Activated CD8-positive, alpha-beta T cell treated with anti-CD3 and anti-CD28 coated beads, Interleukin-2, amount 10 ng/mL, durations not matched to agents 7 days and 5 days (primary cell): ENCODE data around the gene PIAS1. TPM values are rescaled to one million over a fixed set of nuclear protein-coding genes. Genes with fewer than 3 reads are reported as not detected.

Experiments
- ATAC-seq: fragments of 150-1000 bp; cut with Tn5 transposase; one replicate; pipeline ENCODE4 v1.10.0; 2021; ENCODE audit warnings: moderate library complexity
- CTCF ChIA-PET: fragments of 350-600 bp; sonication (Branson Sonifier 250); formaldehyde crosslinking; loops from one replicate; lab custom pipeline; 2021; ENCODE audit warnings: antibody characterized with exemption; lab: Charles Lee
- POLR2A ChIA-PET: fragments of 350-600 bp; sonication (Branson Sonifier 250); formaldehyde crosslinking; loops from one replicate; lab custom pipeline; 2021; ENCODE audit warnings: antibody characterized with exemption; lab: Charles Lee
- DNase-seq: peaks from one replicate; pipeline ENCODE4 v3.0.0-alpha.2; 2020
- H3K27ac Mint-ChIP-seq: one replicate; pipeline ENCODE4 v1.8.0; 2021; ENCODE audit warnings: mild to moderate bottlenecking, mixed read lengths
- H3K27me3 Mint-ChIP-seq: one replicate; pipeline ENCODE4 v1.8.0; 2021; ENCODE audit warnings: low read depth, mixed read lengths
- H3K36me3 Mint-ChIP-seq: one replicate; pipeline ENCODE4 v1.8.0; 2021; ENCODE audit warnings: low read depth, mixed read lengths
- H3K4me1 Mint-ChIP-seq: one replicate; pipeline ENCODE4 v1.8.0; 2021; ENCODE audit warnings: low read depth, mixed read lengths
- H3K4me3 Mint-ChIP-seq: one replicate; pipeline ENCODE4 v1.8.0; 2021; ENCODE audit warnings: mild to moderate bottlenecking, mixed read lengths
- H3K9me3 Mint-ChIP-seq: one replicate; pipeline ENCODE4 v1.8.0; 2022; ENCODE audit warnings: mixed read lengths; ENCODE audit not compliant: insufficient read depth
- total RNA-seq, 2 experiments: library from RNA; stranded (reverse); gene quantifications; one replicate each; pipeline ENCODE4 v1.2.3, GENCODE V29; 2021

Gene PIAS1
- total RNA-seq, 2 experiments from 2014 or later, result 40.6 to 44.2 TPM

- Mint-ChIP-seq H3K27me3 (no peaks in the 10 kb centered on the region), H3K4me3 (no peak overlapping the region), H3K27ac (no peak overlapping the region), H3K9me3 (no peaks in the 10 kb centered on the region), H3K36me3 (peaks cover 6% of the 10 kb centered on the region), H3K4me1 (peaks cover 11% of the 10 kb centered on the region)
- ChIA-PET CTCF (no interaction called here), POLR2A (no interaction called here)
- DNase-seq (no peak), ATAC-seq (no peak)
These were observed 21.8 kb downstream of the PIAS1 start for GRCh38 chr15:68075764-68076385.

DNA sequence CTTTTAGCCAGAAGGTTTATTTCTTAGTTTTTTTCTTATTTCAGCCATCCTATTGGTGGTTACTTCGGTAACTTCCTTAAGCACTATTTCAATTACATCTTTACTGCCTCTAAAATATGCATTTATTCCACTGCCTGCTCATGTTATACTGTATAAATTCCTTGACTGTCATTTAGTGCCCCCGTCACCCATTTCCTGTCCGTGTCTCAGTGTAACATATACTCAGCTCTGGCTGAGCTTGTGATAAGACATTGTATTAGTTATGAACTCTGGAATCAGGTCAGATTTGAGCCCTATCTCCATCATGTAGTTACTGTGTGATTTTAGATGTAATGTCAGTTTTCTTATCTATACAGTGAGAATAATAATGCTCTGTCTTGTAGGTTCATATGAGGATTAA, 24.2 kb downstream of the PIAS1 start:
- ATAC-seq, result no peak
- H3K4me3 Mint-ChIP-seq, result no peak overlapping the region
- no peak for DNase-seq
- CTCF ChIA-PET, result no interaction called here
- H3K36me3 Mint-ChIP-seq, result peaks cover 6% of the 10 kb centered on the region
- no peaks in the 10 kb centered on the region for H3K9me3 Mint-ChIP-seq
- H3K4me1 Mint-ChIP-seq, result peaks cover 24% of the 10 kb centered on the region
- H3K27ac Mint-ChIP-seq, result no peak overlapping the region
- POLR2A ChIA-PET, result no interaction called here
- H3K27me3 Mint-ChIP-seq, result no peaks in the 10 kb centered on the region

DNA sequence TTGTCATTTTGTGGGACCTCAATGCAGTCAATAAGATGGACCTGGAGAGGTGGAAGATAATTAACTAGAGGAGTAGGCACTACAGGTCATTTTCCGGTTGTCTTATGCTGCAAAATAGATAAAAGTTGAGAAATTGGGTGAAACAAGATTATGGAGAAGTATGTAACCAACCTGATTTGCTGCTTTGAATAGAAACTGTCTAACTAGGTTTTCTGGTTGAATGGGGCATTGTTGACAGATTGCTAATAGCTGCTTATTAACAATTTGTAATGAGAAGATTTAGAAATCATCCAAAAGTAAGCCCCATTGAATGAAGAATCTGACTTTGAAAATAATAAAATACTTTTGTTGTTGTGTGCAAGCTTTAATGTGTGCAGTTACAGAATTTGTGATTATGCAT, 26.2 kb downstream of the PIAS1 start:
- Mint-ChIP-seq H3K4me3 (no peak overlapping the region), H3K27ac (no peak overlapping the region), H3K36me3 (peaks cover 6% of the 10 kb centered on the region), H3K27me3 (no peaks in the 10 kb centered on the region), H3K4me1 (peaks cover 21% of the 10 kb centered on the region), H3K9me3 (no peaks in the 10 kb centered on the region)
- DNase-seq (no peak), ATAC-seq (no peak)
- CTCF ChIA-PET, result interaction anchor here (0.6 to 0.9 kb wide), 2 partner anchors 19 to 213 kb away, joined by 3 read pairs; no protein-coding TSS in a partner anchor
- POLR2A ChIA-PET, result no interaction called here

DNA sequence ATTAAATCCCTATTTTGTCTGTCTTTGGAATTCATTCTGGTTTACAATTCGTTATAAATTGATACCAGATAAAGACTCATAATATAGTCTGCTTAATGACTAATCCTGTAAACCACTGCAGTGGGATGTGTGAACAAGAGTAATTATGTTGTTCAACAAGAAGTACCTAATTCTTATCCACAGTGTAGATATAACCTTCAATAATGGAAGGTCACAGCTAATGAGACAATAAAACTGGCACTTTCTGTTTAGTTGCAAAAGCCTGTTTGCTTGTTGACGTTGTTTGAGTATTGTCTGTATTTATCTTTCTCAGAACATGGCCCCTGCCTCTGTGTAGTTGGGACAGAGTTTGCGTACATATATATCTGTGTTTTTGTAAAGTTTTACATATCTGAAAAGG, 26.7 kb downstream of the PIAS1 start:
- DNase-seq, result no peak
- ChIA-PET POLR2A (no interaction called here), CTCF (interaction anchor here (0.5 to 0.9 kb wide), 3 partner anchors 19 to 213 kb away, joined by 3 read pairs; no protein-coding TSS in a partner anchor)
- no peaks in the 10 kb centered on the region for H3K9me3 Mint-ChIP-seq
- H3K27me3 Mint-ChIP-seq, result no peaks in the 10 kb centered on the region
- peaks cover 21% of the 10 kb centered on the region for H3K4me1 Mint-ChIP-seq
- H3K27ac Mint-ChIP-seq, result no peak overlapping the region
- peaks cover 4% of the 10 kb centered on the region for H3K36me3 Mint-ChIP-seq
- H3K4me3 Mint-ChIP-seq, result no peak overlapping the region
- ATAC-seq, result no peak

DNA sequence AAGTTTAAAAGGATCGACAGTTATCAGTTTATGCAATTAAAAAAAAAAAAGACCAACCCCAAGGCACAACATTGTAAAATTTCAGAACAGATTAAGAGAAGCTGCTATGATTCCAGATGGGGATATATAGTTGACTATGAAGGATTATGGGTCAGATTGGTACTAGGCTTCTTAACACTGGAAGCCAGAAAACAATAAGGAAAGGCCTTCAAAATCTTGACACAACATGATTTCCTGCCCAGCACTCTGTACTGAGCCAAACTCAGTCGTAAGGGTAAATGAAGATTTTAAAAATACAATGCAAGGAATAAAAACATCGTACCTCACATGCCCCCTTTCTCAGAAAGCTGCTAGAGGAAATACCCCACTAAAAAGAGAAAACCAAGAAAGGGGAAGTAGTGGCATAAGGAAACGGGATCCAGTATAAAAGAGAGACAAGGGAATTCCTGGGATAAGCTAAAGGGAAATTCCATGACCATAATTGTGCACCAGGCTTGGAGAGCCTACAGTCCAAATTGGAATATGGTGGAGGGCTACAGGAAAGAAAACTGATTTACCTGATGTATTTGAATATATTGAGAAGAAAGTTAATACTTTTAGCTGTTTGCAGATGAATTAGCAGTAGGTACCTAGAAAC, 27.9 kb downstream of the PIAS1 start:
- Mint-ChIP-seq H3K27me3 (no peaks in the 10 kb centered on the region), H3K4me3 (no peak overlapping the region), H3K4me1 (peaks cover 21% of the 10 kb centered on the region), H3K9me3 (no peaks in the 10 kb centered on the region), H3K27ac (no peak overlapping the region), H3K36me3 (peaks cover 5% of the 10 kb centered on the region)
- ATAC-seq, result no peak
- DNase-seq, result no peak
- ChIA-PET CTCF (no interaction called here), POLR2A (no interaction called here)

GRCh38 chr15:68082735-68083134, 28.6 kb downstream of the PIAS1 start:
- DNase-seq (no peak), ATAC-seq (no peak)
- peaks cover 18% of the 10 kb centered on the region for H3K4me1 Mint-ChIP-seq
- POLR2A ChIA-PET, result no interaction called here
- CTCF ChIA-PET, result interaction anchor here (1.0 kb wide), 1 partner anchor 134 kb away, joined by 3 read pairs; no protein-coding TSS in a partner anchor
- H3K27me3 Mint-ChIP-seq, result no peaks in the 10 kb centered on the region
- no peak overlapping the region for H3K27ac Mint-ChIP-seq
- peaks cover 10% of the 10 kb centered on the region for H3K36me3 Mint-ChIP-seq
- no peak overlapping the region for H3K4me3 Mint-ChIP-seq
- no peaks in the 10 kb centered on the region for H3K9me3 Mint-ChIP-seq

- POLR2A ChIA-PET, result no interaction called here
- Mint-ChIP-seq H3K27me3 (no peaks in the 10 kb centered on the region), H3K36me3 (peaks cover 11% of the 10 kb centered on the region), H3K4me3 (no peak overlapping the region), H3K27ac (no peak overlapping the region), H3K9me3 (no peaks in the 10 kb centered on the region), H3K4me1 (peaks cover 14% of the 10 kb centered on the region)
- CTCF ChIA-PET, result interaction anchor here (1.0 kb wide), 1 partner anchor 134 kb away, joined by 3 read pairs; no protein-coding TSS in a partner anchor
- no peak for ATAC-seq
- DNase-seq, result no peak
These were observed 29.3 kb downstream of the PIAS1 start for GRCh38 chr15:68083463-68083862.

DNA sequence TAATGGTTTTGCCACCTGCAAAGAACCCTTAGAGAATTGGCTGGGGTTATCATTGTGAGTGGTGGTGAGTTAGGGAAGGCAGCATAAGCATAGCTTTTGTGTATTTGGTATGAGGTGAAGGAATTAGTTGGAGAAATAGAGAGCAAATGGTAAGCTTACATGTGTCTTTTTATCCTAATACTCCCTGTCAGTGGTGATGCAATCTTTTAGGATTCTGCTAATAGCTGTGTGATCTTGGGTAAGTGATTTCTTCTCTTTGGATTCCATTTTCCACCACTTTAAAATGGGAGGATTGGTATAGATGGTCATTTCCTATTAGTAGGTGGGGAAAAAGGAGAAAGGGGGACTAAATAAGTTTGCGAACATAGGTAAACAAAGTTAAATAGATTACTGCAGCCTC, 30.9 kb downstream of the PIAS1 start:
- CTCF ChIA-PET, result interaction anchor here (0.8 to 0.9 kb wide), 2 partner anchors 11 to 28 kb away, joined by 3 read pairs; no protein-coding TSS in a partner anchor

GRCh38 chr15:68091743-68092142, 37.6 kb downstream of the PIAS1 start:
- ATAC-seq, result no peak

More for the DNA sequence above, 30.9 kb downstream of the PIAS1 start:
- H3K27ac Mint-ChIP-seq, result no peak overlapping the region
- ATAC-seq (no peak), DNase-seq (no peak)
- peaks cover 15% of the 10 kb centered on the region for H3K36me3 Mint-ChIP-seq
- no peaks in the 10 kb centered on the region for H3K27me3 Mint-ChIP-seq
- peaks cover 13% of the 10 kb centered on the region for H3K4me1 Mint-ChIP-seq
- H3K9me3 Mint-ChIP-seq, result no peaks in the 10 kb centered on the region
- POLR2A ChIA-PET, result no interaction called here
- H3K4me3 Mint-ChIP-seq, result no peak overlapping the region

DNA sequence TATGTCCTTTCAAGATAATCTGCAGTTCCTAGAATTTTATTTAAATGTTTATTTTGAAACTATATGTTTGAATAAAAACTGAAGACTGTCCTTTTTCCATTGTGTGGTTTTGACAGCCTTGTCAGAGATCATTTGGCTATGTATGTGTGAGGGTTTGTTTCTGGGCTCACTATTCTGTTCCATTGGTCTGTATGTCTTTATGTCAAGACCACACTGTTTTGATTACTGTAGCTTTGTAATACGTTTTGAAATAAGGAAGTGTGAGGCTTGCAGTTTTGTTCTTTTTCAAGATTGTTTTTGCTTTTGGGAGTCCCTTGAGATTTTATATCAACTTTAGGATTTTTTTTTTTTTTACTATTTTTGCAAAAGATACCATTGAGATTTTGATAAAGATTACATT, 42.0 kb downstream of the PIAS1 start:
- ChIA-PET CTCF (interaction anchor here (1.3 kb wide), 1 partner anchor 11 kb away, joined by 3 read pairs; no protein-coding TSS in a partner anchor), POLR2A (no interaction called here)
- H3K36me3 Mint-ChIP-seq, result peaks cover 63% of the 10 kb centered on the region
- H3K27ac Mint-ChIP-seq, result no peak overlapping the region
- no peak overlapping the region for H3K4me3 Mint-ChIP-seq
- no peak for DNase-seq
- peaks cover 22% of the 10 kb centered on the region for H3K9me3 Mint-ChIP-seq
- peaks cover 20% of the 10 kb centered on the region for H3K4me1 Mint-ChIP-seq
- no peaks in the 10 kb centered on the region for H3K27me3 Mint-ChIP-seq
- no peak for ATAC-seq

More at GRCh38 chr15:68091743-68092142, 37.6 kb downstream of the PIAS1 start:
- no peak for DNase-seq
- Mint-ChIP-seq H3K9me3 (peaks cover 12% of the 10 kb centered on the region), H3K36me3 (peaks cover 56% of the 10 kb centered on the region), H3K4me3 (no peak overlapping the region), H3K27me3 (no peaks in the 10 kb centered on the region), H3K4me1 (peaks cover 2% of the 10 kb centered on the region), H3K27ac (no peak overlapping the region)
- ChIA-PET POLR2A (no interaction called here), CTCF (no interaction called here)

- no peak overlapping the region for H3K4me3 Mint-ChIP-seq
- ChIA-PET POLR2A (interaction anchor here (0.7 kb wide), 1 partner anchor 44 kb away, joined by 3 read pairs; no protein-coding TSS in a partner anchor), CTCF (no interaction called here)
- H3K36me3 Mint-ChIP-seq, result peaks cover 69% of the 10 kb centered on the region
- ATAC-seq, result no peak
- H3K9me3 Mint-ChIP-seq, result peaks cover 27% of the 10 kb centered on the region
- H3K4me1 Mint-ChIP-seq, result peaks cover 26% of the 10 kb centered on the region
- H3K27ac Mint-ChIP-seq, result no peak overlapping the region
- H3K27me3 Mint-ChIP-seq, result no peaks in the 10 kb centered on the region
- no peak for DNase-seq
These were observed 42.9 kb downstream of the PIAS1 start for GRCh38 chr15:68097029-68097428.

- Mint-ChIP-seq H3K9me3 (peaks cover 38% of the 10 kb centered on the region), H3K4me1 (peaks cover 27% of the 10 kb centered on the region), H3K36me3 (peaks cover 69% of the 10 kb centered on the region), H3K4me3 (no peak overlapping the region), H3K27ac (no peak overlapping the region), H3K27me3 (no peaks in the 10 kb centered on the region)
- ChIA-PET CTCF (no interaction called here), POLR2A (no interaction called here)
- DNase-seq (no peak), ATAC-seq (no peak)
These were observed 44.4 kb downstream of the PIAS1 start for GRCh38 chr15:68098465-68098864.
